A549 treated with AZD9567 at 1 μM for 4 hours (cell line): Measurements from ENCODE around the gene PPM1A. TPM values are rescaled to one million over a fixed set of nuclear protein-coding genes. Genes with fewer than 3 reads are reported as not detected.

ENCODE experiments used
- total RNA-seq: library from RNA; stranded (reverse); fragments of 200-300 nt; extraction: Qiagen RNA extraction; gene quantifications from 5 replicates; pipeline ENCODE4 v1.2.3, GENCODE V29; 2022; ENCODE audit not compliant: insufficient read depth

The PPM1A gene
- total RNA-seq, result 37.7 to 46.2 TPM (median 39.0 TPM) in 5 replicates

GRCh38 chr14:60248697-60249318 lies at the start of gene PPM1A:
Gene PPM1A (plus strand): TSS chr14:60249221. CDS start chr14:60282704, 33,483 bp downstream.

Other genes starting within 250 kb of the PPM1A start
- 25.7 to 50.2 TPM (median 31.2 TPM) in 5 replicates for gene PCNX4, start 157.3 kb upstream of the PPM1A start, total RNA-seq
- gene DHRS7, start 83.8 kb upstream of the PPM1A start, total RNA-seq, result 76.5 to 87.3 TPM (median 78.0 TPM) in 5 replicates
- gene C14orf39, start 236.8 kb downstream of the PPM1A start, total RNA-seq, result 0.25 TPM in 1 of 5 replicates, not detected in the others